ENCODE results near the gene PYCR2.

Gene PYCR2

DNA sequence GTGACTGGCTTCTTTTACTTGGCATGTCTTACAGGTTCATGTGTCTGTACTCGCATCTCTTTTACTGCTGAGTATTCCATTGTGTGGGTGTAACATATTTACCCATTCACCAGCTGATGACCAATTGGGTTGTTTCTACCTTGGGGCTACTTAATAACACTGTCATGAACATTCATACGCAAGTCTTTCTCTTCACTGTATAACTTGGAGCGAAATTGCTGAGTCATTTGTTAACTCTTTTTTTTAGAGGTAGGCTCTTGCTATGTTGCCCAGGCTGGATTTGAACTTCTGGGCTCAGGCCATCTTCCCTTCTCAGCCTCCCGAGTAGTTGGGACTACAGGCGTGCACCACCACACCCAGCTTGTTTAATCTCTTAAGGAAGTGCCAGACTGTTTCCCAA is 6.5 kb downstream of the PYCR2 start:
- DNase-seq: no peak

DNA sequence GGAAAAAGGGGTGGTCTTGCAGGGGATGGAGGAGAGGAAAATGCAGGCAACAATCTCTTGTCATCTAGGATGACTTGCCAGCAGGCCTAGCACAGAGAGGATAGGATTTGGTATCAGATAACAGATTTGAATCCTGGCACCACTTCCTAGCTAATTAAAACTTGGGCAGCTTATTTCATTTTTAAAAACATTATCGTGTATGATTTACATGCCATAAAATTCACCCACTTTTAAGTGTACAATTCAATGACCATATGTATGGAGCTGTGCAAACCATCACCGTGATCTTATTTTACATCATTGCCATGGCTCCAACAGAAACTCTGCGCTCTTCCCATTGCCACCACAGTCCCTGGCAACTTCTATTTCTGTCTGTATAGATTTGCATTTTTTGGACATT is 6.9 kb downstream of the PYCR2 start:
- no peak for DNase-seq

DNA sequence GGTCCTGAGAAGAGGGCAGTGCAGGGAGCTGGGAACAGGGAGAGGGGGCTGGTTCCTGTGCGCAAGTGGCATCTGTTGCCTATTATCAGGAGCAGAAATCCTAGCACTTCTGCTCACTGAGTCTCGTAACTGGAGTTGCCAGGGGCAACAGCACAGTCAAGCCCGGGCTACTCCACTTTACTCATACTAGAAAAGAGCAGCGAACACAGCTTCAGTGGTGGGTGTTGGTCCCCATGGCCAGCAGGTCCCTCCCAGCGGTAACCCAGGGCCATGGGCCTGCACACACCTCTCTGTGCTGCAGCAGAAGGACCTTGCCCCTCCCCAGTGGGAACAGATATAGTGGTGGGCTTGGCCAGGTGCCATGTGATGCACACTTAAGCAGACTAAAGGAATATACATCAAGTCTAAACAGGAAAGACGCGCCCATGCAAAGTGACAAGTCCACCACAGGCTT is 8.5 kb downstream of the PYCR2 start:
- DNase-seq: no peak

DNA sequence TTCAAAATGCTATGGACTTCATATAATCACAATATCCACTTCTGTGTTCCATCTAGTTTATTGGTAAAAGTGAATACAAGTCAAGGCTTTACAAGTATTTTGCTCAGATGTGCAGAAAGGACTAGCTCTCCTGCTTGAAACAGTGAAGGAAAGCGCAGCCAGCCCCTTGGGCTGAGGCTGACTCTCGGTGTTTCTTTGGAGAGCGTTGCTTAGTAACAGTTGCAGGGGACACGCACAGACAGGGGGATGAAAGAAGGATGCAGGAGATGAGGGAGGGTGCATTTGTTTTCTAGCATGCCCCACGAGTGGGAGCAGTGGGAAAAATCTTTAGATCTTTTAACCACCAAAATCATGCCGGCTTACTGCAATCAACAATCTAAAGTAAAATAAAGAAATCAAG is 9.1 kb downstream of the PYCR2 start:
- no peak for DNase-seq

DNA sequence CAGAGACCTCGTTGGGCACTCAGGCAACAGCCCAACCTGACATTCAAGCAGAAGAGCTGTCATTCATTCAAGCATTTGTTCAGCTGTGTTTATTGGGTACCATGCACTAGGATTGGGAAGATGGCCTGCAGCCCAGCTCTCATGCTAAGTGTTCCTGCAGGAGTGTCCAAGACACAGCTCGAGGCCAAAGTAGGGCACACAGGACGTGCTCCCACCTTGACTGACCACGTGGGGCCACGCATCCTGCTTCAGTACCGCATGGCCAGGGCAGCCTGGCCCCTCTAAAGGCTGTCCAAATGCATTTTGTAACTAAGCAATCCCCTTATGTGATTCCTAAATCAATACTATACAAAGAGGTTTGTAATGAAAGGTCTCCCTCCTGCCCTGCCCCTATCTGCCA is 9.7 kb downstream of the PYCR2 start:
- no peak for DNase-seq

DNA sequence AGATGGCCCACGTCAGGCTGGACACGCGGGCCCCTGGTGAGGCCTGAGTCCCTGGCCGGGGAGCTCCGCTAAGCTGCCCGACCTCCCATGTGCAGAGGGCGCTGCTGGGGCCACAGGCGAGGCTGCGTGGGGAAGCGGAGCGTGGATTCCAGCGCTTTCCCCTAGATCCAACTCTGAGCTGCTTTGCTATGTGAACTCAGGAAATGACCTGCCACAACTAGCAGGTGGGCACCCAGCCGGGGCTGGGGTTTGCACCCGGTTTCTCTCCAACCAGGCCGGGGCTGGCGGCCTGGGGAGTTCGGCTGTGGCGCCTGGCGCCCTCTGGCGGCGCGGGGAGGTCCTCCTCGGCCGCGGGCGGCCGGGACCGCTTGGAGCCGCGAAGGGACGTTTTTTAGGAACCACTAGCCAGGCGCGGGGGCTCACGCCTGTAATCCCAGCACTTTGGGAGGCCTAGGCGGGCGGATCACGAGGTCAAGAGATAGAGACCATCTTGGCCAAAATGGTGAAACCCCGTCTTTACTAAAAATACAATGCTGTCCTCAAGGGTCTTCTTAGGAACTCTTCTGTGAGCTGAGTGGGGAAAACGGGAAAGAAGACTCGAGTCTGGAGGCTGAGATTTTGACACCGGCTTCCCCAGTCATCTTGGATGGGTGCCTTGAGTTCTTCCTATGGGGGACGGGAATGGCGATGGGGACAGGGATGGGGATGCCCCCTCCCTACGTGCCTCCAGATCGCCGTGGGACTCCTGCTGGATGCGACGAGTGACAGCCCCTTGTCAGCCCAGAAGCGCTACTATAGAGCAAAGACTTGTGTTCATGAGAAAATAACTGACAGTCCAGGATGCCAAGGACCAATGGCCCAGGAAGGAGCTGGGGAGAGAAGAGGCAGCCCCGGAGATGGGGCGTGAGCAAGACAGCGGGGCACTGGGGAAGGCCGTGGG is 12.6 kb downstream of the PYCR2 start:
- no peak for DNase-seq

DNA sequence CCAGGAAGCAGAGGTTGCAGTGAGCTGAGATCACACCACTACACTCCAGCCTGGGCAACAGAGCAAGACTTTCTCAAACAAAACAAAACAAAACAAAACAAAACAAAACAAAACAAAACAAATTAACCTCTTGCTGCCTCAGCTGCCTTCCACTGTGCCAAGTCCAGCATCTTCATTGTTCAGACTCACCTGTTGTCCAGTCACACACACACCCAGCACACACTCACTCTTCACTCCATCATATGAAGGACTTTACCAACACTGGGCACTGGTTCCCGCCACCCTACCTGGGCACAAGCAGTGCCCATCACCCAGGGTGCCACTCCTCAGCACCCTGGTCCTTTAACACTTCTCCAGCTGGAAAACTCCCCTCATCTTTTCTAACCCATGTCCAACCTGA is 14.6 kb downstream of the PYCR2 start:
- no peak for DNase-seq

DNA sequence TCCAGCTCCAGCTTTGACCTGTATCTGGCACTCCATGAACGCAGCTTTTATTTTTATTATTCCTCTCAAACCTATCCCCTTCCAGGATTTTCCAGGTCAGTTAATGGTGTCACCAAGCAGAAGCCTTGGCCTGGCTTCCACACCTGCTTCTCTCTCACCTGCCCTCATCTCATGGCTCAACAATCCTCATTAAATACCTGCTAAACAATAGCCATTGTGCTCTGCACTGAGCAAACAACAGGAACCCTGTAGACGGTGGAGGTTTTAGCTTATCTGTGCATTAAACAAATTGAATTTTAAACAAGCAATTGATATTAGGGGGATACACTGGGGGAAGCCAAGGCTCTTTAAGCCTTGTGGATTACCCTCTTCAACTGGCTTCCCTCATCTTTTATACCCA is 15.3 kb downstream of the PYCR2 start:
- no peak for DNase-seq

DNA sequence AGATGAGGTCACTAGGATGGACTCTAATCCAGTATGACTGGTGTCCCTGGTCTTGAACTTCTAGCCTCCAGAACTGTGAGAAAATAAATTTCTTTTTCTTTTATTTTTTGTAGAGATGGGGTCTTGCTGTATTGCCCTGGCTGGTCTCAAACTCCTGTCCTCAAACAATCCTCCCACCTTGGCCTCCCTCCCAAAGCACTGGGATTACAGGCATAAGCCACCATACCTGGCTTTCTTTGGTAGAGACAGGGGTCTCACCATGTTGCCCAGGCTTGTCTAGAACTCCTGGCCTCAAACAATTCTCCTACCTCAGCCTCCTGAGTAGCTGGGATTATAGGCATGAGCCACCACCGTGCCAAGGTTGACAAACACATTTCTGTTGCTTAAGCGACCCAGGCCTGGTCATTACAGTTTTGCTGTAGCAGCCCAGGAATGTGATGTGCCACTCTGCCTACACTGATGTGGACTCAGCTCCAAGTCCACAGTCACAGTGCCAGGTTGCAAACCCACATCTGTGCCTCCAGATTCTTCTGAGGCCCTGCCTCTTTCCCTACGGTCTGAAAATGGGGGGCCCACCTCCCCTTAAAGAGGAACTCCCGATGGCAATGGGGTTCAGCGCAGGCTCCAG is 15.9 kb downstream of the PYCR2 start:
- DNase-seq: no peak

DNA sequence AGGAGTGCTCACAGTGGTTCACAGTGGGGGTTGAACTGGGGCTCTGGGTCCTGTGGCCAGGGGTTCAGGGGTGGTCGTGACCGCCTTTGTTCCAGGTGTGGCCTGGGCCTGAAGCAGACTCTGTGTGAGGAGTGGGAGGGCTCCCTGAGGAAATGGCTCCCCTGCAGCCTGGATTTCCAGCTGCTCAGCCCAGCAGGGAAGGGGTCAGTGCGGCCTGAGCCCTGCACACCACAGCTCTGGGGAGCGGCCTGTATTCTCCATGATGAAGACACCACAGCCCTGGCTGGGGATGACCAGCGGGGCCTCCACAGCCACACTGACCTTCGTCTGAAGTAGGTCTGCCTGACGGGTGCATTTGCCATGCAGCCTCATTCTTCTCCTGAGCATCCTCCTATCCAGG is 16.7 kb downstream of the PYCR2 start:
- DNase-seq: no peak

DNA sequence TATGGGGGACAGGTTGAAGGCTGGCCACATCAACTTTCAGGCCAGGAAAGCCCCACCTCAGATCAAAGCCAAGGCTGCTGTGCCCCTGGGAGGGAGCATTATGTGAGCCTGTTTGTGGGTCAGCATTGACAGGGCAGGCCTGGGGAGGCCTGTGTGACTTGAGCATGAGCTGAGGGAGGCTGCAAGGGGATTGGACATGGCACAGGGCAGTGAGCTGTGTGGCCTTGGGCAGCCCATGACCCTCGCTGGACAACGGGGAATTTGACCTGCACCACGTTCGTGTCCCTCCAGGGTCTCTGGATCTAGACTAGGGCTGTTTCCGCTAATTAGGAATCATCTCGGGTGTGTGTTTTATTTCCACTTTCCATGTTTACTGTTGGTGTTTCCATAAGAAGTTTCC is 17.6 kb downstream of the PYCR2 start:
- no peak for DNase-seq

DNA sequence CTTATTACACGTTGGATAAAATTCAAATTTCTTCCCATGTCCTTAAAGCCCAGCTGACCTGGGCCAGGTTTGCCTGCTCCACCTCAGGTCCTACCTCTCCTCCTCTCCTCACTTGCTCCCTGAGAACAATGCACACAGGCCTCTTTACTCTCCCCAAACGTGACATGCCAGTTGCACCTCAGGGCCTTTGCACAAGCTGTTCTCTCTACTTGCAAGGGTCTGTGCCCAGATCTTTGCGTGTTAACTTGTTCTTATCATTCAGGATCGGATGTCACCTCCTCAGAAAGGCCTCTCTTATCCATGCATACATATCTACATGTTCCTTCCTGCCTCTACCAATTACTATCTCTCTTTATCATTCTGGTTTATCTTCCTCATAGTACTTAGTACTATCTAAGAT is 20.4 kb downstream of the PYCR2 start:
- no peak for DNase-seq

DNA sequence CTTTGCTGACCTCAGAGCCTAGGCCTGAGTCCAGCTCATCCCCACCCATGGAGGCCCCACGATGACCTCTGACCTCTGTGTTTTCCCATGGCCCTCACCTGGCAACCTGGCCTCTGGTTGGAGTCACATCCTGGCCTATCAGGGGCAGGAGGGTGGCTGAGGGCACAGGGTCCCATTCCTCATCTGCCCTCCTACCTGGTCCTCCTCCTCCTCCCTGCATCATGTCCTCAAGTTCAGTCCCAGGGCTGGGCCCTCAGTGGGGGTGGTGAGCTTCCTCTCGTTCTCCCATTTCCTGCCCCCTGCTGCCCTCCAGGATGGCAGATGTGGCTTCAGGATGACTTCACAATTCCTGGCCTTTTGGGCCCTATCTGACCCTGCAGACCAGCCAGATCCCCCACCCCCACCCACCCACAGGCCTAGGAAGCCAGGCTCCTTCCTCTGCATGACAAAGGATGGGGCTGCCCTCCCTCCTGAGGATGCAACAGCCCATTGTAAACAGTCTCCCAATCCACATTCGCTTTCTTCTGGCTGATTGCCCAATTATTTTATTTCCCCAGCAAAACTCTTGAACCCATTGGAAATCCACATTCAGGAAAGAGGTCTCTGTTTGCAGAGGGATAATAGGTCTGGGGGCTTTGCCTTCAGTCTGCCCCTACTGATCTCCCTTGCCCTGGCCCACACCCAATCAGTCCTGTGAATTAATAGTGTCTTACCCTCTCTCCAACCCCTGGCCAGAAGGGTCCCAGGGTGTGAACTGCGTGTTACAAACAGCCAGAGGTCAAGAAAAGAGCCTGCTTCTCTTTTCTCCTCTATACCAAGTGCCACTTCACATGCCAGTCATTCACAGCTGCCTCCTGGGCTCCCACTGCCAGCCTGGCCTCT is 24.8 kb downstream of the PYCR2 start:
- no peak for DNase-seq

DNA sequence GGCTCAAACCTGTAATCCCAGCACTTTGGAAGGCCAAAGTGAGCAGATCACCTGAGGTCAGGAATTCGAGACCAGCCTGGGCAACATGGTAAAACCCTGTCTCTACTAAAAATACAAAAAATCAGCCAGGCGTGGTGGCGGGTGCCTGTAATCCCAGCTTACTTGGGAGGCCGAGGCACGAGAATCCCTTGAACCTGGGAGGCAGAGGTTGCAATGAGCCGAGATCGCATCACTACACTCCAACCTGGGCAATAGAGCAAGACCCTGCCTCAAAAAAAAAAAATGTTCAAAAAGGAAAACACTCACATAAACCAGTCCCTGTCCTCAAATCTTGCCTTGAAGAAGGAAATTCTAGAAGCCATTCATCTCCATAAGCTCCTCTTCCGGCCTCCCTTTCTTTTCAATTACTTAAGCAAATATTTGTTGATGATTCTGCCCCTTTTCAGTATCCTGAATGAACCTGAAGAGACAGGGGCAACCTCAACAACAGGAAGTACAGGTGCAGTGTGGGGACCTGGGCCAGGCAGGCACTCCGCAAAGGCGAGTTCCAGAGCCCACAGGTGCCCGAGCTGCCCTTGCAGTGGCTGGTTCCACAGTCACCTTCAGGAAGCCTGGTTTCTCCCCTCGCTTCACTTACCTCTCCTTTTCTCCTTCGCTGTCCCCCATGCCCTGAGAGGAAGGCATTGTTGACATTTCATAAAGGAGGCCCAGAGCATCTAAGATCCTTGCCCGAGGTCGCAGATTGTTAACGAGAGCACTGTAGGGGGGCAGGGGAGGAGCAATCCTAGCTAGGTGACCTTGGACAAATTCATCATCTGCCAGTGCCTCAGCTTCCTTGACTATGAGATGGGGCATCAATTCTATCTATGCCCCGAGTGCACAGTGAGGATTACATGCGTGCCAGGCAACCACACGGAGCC is 26.2 kb downstream of the PYCR2 start:
- DNase-seq: no peak

DNA sequence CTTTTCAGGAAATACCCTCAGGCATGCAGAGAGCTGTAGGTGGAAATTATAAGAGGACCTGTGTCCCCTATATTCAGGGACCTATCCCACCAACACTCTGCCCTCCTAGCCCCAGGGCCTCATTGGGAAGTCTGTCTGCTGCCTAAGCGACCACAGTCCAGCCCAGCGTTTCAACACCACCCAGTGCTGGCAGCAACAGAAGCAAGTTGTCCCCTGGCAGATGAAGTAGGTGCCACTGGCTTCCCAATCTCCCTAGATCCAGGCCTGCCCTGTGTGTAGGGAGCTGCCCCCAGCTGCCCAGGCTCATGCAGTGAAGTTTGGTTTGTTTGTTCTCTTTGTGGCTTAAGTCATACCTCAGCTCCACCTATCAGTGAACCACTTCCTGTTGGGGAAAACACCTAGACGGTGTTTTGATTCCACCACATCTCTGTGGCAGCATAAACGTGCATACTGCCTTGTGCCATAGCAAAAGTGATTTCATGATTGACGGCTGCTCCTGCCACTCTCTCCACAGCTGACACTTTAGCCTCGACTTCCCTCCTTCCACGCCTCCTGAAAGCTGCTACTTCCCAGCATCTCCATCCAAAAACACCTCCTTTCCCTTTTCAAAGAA is 27.0 kb downstream of the PYCR2 start:
- DNase-seq: no peak

DNA sequence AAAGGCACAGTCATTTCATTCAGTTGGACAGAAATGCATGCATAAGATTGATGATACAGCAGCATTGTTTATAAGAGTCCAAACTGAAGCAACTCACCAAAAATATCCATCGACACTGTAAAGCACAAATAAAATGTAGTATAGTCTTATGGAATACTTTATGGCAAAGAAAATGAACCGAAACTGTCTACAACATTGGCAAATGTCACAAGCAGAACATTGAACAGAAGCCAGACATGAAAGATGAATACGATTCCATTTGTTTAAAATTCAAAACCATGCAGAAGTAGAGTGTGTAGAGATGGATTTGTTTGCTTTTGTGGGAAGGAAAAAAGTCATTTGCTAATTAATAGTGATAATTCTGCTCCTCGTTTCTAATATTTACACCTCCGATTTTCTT is 27.6 kb downstream of the PYCR2 start:
- DNase-seq: no peak

DNA sequence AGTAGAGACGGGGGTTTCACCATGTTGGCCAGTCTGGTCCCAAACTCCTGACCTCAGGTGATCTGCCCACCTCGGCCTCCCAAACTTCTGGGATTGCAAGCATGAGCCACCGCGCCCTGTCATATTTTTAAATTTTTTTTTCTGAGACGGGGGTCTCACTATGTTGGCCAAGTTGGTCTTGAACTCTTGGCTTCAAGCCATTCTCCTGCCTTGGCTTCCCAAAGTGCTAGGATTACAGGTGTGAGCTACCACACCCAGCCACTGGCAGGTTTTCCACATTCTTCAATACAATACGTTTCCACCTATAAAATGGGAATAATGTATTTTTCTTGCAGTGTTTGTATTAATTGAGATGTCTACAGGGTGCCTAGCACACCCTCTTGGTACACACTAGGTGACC is 31.7 kb downstream of the PYCR2 start:
- no peak for DNase-seq

DNA sequence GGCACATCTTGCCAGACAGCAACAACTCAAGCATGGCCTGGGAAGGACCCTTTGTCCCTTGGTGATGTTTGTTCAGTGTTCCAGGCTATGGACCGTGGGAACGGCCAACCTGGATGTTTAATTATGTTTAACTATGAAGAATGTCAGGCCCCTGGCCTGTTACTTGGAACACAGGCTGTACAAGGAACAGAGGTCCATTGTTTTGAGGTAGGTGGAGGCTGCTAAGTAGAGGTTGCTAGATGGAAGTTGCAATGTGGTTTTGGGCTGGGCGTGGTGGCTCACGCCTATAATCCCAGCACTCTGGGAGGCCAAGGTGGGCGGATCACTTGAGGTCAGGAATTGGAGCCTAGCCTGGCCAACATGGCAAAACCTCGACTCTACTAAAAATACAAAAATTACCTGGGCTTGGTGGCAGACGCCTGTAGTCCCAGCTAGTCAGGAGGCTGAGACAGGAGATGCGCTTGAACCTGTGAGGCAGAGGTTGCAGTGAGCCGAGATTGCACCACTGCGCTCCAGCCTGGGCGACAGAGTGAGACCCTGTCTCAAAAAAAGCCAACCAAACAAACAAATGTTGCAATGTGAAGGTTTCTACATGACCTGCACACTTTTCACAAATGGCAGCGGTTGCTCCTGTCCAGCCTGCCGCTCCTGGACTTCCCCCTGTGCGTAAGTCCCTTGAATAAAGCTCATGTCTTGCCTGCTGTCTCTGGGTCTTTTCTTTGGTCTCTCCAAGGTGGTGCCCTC is 32.6 kb downstream of the PYCR2 start:
- no peak for DNase-seq

DNA sequence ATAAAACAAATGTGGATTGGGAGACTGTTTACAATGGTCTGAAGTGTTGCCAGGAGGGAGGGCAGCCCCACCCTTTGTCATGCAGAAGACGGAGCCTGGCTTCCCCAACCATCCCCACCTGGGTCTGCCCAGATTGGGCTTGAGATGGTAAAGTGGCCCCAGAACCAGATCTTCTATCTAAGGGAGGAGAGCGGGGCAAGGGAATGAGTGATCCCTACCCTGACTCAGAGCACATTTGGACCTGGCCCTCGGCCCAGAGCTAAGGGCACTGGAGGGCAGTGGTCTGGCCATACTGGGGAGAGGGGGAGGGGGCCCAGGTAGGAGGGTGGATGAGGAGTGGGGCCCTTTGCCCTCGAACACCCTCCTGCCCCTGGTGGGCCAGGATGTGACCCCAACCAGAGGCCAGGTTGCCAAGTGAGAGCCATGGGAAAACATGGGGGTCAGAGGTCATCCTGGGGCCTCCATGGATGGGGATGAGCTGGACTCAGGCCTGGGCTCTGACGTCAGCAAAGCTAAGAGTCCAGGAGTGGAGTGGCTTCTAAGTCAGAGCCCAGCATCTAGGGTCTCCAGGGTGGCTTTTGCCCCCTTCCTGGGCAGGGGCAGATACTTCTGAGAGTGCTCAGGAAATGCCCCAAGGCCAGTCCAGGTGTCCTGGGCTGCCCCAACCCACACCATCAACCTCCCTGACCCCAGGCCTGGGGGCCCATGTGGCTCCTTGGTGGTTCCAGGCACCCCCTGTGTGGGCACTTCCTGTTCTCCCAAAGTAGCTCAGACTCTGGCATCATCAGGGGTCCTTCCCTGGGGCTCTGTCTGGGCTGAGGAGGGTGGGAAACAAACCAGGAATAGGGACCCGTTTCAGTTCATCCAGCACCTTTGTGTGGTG is 33.5 kb downstream of the PYCR2 start:
- no peak for DNase-seq

DNA sequence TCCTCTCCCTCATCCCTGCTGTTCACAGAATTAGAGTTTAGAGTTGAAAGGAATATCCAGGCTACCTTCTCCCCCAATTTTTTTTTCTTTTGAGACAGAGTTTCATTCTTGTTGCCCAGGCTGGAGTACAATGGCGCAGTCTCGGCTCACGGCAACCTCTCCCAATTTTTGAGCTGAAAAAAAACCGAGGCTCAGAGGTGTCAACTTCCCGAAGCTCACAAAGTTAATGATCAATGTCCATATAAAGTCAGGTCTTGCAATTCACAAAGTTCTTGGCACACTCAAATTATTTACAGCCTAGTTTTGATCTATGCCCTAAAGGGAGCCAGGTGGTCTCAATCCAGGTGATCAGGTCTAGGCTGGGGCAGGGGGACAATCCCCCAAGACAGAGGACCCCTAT is 34.3 kb downstream of the PYCR2 start:
- DNase-seq: no peak

Data from cerebellar nuclear complex (tissue), 1 donor.